ENCODE measurements around the gene LRP1.

The LRP1 gene

DNA sequence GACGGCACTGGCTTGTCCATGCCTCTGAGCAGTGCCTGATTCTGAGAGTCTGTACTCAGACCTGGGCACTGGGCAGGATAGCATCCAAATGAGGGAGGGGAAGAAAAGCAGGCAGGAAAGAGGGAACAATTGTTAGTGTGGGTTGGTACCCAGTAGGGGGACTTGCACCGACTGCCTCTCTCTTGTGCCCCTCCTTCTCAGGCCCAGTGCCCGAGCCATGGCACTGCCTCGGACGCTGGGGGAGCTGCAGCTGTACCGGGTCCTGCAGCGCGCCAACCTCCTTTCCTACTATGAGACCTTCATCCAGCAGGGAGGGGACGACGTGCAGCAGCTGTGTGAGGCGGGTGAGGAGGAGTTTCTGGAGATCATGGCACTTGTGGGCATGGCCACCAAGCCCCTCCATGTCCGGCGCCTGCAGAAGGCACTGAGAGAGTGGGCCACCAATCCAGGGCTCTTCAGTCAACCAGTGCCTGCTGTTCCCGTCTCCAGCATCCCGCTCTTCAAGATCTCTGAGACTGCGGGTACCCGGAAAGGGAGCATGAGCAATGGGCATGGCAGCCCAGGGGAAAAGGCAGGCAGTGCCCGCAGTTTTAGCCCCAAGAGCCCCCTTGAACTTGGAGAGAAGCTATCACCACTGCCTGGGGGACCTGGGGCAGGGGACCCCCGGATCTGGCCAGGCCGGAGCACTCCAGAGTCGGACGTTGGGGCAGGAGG lies 37.2 kb upstream of the LRP1 start:
- H3K4me3 ChIP-seq (ENCODE audit: low read depth, low read length): no peak overlapping the region
- TF ChIP-seq CTCF (IDR thresholded peaks at IDR 0.05; ENCODE audit: borderline replicate concordance, insufficient read depth, low read depth, low read length): no peak

GRCh38 chr12:57091638-57092528 lies 36.4 kb upstream of the LRP1 start:
- H3K4me3 ChIP-seq (ENCODE audit: low read depth, low read length): no peak overlapping the region
- TF ChIP-seq CTCF (IDR thresholded peaks at IDR 0.05; ENCODE audit: borderline replicate concordance, insufficient read depth, low read depth, low read length): no peak

GRCh38 chr12:57092529-57092862 lies 35.8 kb upstream of the LRP1 start:
- no peak overlapping the region for H3K4me3 ChIP-seq (ENCODE audit: low read depth, low read length)
- no peak for TF ChIP-seq CTCF (IDR thresholded peaks at IDR 0.05; ENCODE audit: borderline replicate concordance, insufficient read depth, low read depth, low read length)

GRCh38 chr12:57092876-57093414 lies 35.3 kb upstream of the LRP1 start:
- TF ChIP-seq CTCF (IDR thresholded peaks at IDR 0.05; ENCODE audit: borderline replicate concordance, insufficient read depth, low read depth, low read length): no peak
- peak overlapping the region; percentile 34 for H3K4me3 ChIP-seq (ENCODE audit: low read depth, low read length)

DNA sequence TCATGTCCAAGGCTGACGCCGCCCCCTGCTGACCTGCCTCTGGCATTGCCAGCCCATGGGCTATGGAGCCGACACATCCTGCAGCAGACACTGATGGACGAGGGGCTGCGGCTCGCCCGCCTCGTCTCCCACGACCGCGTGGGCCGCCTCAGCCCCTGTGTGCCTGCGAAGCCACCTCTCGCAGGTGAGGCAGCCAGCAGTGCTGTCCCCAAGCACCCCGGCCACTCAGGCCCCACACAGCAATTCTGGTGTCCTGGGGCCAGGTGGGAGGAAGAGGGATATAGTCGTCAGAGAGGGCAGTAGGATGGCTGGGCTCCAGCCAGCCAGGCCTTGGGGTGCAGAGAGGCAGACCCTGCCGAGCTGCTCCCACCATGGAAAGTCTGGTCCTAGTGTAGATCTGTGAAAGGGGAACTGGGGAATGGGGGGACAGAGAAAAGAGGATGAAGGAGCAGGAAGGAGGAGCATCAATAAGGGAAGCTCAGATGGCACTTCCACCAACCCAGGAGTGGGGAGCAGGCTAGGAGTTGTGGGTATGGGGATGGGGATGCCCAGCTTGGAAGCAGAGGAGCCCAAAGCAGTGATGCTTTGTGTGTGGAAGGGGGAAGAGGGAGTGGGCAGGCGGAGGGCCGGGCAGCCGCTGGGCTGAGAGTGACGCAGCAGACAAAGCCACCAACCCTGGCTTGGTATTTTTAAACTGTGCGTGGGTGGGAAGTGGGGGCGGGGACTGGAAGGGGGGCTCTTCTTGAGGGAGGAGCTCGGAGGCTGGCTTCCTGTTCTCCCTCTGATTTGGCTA lies 34.7 kb upstream of the LRP1 start:
- peak; percentile 72 for TF ChIP-seq CTCF (IDR thresholded peaks at IDR 0.05; ENCODE audit: borderline replicate concordance, insufficient read depth, low read depth, low read length)
- H3K4me3 ChIP-seq (ENCODE audit: low read depth, low read length): peak overlapping the region; percentile 34

DNA sequence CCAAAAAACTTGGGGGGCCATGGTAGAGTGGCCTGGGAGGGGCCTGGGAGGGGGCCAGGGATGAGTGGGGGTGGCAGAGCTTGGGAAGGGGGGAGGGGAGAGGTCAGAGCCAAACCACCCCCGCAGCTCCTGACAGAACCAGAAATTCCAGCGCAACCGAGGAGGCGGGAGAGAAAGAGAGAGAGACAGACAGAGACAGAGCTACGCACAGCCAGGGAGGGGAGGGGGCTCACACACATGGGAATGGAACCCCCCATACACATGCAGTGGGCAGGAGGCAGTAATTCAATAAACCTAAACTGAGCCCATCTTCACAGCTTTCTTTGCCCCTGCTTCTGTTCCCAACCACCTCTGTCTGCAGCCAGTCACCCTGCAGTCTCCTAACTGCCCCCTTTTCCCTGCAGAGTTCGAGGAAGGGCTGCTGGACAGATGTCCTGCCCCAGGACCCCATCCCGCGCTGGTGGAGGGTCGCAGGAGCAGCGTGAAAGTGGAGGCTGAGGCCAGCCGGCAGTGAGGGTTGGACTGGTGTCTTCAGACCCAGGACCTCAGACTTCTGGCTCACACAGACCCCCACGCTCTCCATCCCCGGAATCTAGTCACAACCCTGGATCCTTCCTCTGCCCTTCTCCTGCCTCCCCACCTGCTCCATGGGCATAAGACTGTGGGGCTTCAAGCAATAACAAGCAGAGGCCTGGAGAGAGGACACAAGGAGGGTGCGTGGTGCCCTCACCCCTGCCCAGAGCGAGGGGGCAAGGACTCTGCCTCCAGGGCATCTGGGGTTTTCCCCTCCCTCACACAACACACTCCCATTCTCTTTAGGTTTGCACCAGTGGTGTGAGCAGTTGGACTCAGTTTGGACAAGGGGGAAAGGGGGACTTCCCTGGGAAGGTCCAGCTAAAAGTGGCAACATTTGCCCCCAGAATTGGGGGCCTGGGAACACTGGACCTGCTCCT lies 33.8 kb upstream of the LRP1 start:
- no peak for TF ChIP-seq CTCF (IDR thresholded peaks at IDR 0.05; ENCODE audit: borderline replicate concordance, insufficient read depth, low read depth, low read length)
- no peak overlapping the region for H3K4me3 ChIP-seq (ENCODE audit: low read depth, low read length)

Measured in GM12875 (cell line).